GM12878 (cell line): ENCODE data around the gene GMPPA. TPM values are rescaled to one million over a fixed set of nuclear protein-coding genes. Genes with fewer than 3 reads are reported as not detected.
A peak's percentile ranks its signal among the peaks of the same experiment; 100 is the strongest.

ENCODE experiments used
- ATF7 ChIP-seq: fragments of 450-650 bp; IDR thresholded peaks from 2 replicates; pipeline ENCODE4 v1.6.1; 2016; ENCODE audit warnings: low read depth, mild to moderate bottlenecking
- BRCA1 ChIP-seq: IDR thresholded peaks from 2 replicates; pipeline ENCODE4 v1.6.1; 2011; ENCODE audit warnings: low read depth, low read length, improper control_type of control experiment
- CREM ChIP-seq: IDR thresholded peaks from 2 replicates; pipeline ENCODE4 v1.6.1; 2014; ENCODE audit warnings: antibody characterized with exemption, low read depth
- FOS ChIP-seq: IDR thresholded peaks from 3 replicates; pipeline ENCODE4 v1.6.1; 2011; ENCODE audit warnings: borderline replicate concordance; ENCODE audit not compliant: insufficient read length; ENCODE audit errors: extremely low read depth
- FOXK2 ChIP-seq: fragments of 450-650 bp; IDR thresholded peaks from 2 replicates; pipeline ENCODE4 v1.6.1; 2017; ENCODE audit warnings: mild to moderate bottlenecking, moderate library complexity
- GABPA ChIP-seq: IDR thresholded peaks from 2 replicates; pipeline ENCODE4 v1.6.1; 2014; ENCODE audit warnings: antibody characterized with exemption, low read depth, mild to moderate bottlenecking, inconsistent platforms
- GATAD2B ChIP-seq: fragments of 450-650 bp; conservative IDR thresholded peaks from 2 replicates; pipeline ENCODE4 v1.6.1; 2017; ENCODE audit warnings: low read depth, mild to moderate bottlenecking, moderate library complexity
- MXI1 ChIP-seq: fragments of 150-350 bp; IDR thresholded peaks from 2 replicates; pipeline ENCODE4 v1.6.1; 2011; ENCODE audit warnings: low read depth, mild to moderate bottlenecking, inconsistent platforms, low read length, improper control_type of control experiment
- NFYA ChIP-seq: IDR thresholded peaks from 2 replicates; pipeline ENCODE4 v1.6.1; 2011; ENCODE audit warnings: low read depth, mild to moderate bottlenecking, low read length, improper control_type of control experiment, borderline replicate concordance
- NR2C1 ChIP-seq: fragments of 450-650 bp; IDR thresholded peaks from 2 replicates; pipeline ENCODE4 v1.6.1; 2017; ENCODE audit warnings: antibody characterized with exemption, mild to moderate bottlenecking, moderate library complexity
- NRF1 ChIP-seq: conservative IDR thresholded peaks from 2 replicates; pipeline ENCODE4 v1.6.1; 2011; ENCODE audit warnings: mild to moderate bottlenecking, low read depth, low read length, improper control_type of control experiment
- POU2F2 ChIP-seq: IDR thresholded peaks from 3 replicates; pipeline ENCODE4 v1.6.1; 2011; ENCODE audit warnings: low read depth, mild to moderate bottlenecking, low read length, borderline replicate concordance
- RB1 ChIP-seq: fragments of 450-650 bp; formaldehyde crosslinking; IDR thresholded peaks from 2 replicates; pipeline ENCODE4 v1.6.1; 2017; ENCODE audit warnings: mild to moderate bottlenecking, borderline replicate concordance
- RBBP5 ChIP-seq: fragments of 200-600 bp; sonication (generic); conservative IDR thresholded peaks from 2 replicates; pipeline ENCODE4 v1.6.1; 2016
- RELA ChIP-seq: fragments of 450-650 bp; IDR thresholded peaks from 2 replicates; pipeline ENCODE4 v1.8.0; 2014; ENCODE audit warnings: borderline replicate concordance; ENCODE audit not compliant: partially characterized antibody
- TAF1 ChIP-seq: IDR thresholded peaks from 2 replicates; pipeline ENCODE4 v1.6.1; 2011; ENCODE audit warnings: mild to moderate bottlenecking, low read depth, low read length, borderline replicate concordance
- TARDBP ChIP-seq: IDR thresholded peaks from 2 replicates; pipeline ENCODE4 v1.6.1; 2016; ENCODE audit warnings: borderline replicate concordance
- TBL1XR1 ChIP-seq: IDR thresholded peaks from 2 replicates; pipeline ENCODE4 v1.6.1; 2012; ENCODE audit warnings: low read depth, low read length, improper control_type of control experiment
- WRNIP1 ChIP-seq: IDR thresholded peaks from 2 replicates; pipeline ENCODE4 v1.6.1; 2011; ENCODE audit warnings: low read depth, low read length, improper control_type of control experiment, borderline replicate concordance
- YY1 ChIP-seq: IDR thresholded peaks from 2 replicates; pipeline ENCODE4 v1.6.1; 2011; ENCODE audit warnings: low read depth, mild to moderate bottlenecking, low read length
- ZNF384 ChIP-seq: IDR thresholded peaks from 2 replicates; pipeline ENCODE4 v1.6.1; 2012; ENCODE audit warnings: low read depth, mild to moderate bottlenecking, low read length, improper control_type of control experiment, borderline replicate concordance
- polyA plus RNA-seq, 11 experiments: library from polyadenylated mRNA; depleted of rRNA in 4 of 11; unstranded in 6 of 11; stranded (reverse) in 5 of 11; fragments of >200 nt; fragmentation: Nextera tagmentation in 4 of 11; fragmentation: Illumina TruSeq in 1 of 11; extraction: Ambion mirVana in 4 of 11; extraction: Trizol in 1 of 11; gene quantifications; 1 replicate in 1 of 11; 2 replicates in 10 of 11; pipeline versions ENCODE4 v1.2.1 to v1.2.3, GENCODE V29; 2011 to 2016; ENCODE audit warnings: inconsistent platforms in 2 of 11, missing spikeins in 2 of 11, low read depth in 1 of 11
- total RNA-seq, 4 experiments: library from RNA; depleted of rRNA in 3 of 4; stranded (reverse); fragments of >200 nt in 3 of 4; fragmentation: Illumina TruSeq in 1 of 4; extraction: Trizol in 1 of 4; gene quantifications; 2 replicates each; pipeline versions ENCODE4 v1.2.1 to v1.2.3, GENCODE V29; 2013 to 2021
- TF ChIP-seq, protein P1 (sequence below): fragments of 450-650 bp; IDR thresholded peaks from 2 replicates; pipeline ENCODE4 v1.6.1; 2014; ENCODE audit warnings: mild to moderate bottlenecking
- TF ChIP-seq, protein P2 (sequence below): IDR thresholded peaks from 2 replicates; pipeline ENCODE4 v1.6.1; 2012; ENCODE audit warnings: low read depth, low read length, improper control_type of control experiment
- TF ChIP-seq, protein P3 (sequence below): fragments of 450-650 bp; IDR thresholded peaks from 2 replicates; pipeline ENCODE4 v1.6.1; 2016; ENCODE audit warnings: mild to moderate bottlenecking, moderate library complexity, borderline replicate concordance
- TF ChIP-seq, protein P4 (sequence below): fragments of 450-650 bp; IDR thresholded peaks from 2 replicates; pipeline ENCODE4 v1.6.1; 2016; ENCODE audit warnings: mild to moderate bottlenecking

Gene GMPPA
- total and polyA plus RNA-seq, 10 of the 15 experiments (the other 5 are each of a cell fraction or from before 2014, with no cell fraction given): 1.9 to 83.2 (median 45.0) TPM

DNA sequence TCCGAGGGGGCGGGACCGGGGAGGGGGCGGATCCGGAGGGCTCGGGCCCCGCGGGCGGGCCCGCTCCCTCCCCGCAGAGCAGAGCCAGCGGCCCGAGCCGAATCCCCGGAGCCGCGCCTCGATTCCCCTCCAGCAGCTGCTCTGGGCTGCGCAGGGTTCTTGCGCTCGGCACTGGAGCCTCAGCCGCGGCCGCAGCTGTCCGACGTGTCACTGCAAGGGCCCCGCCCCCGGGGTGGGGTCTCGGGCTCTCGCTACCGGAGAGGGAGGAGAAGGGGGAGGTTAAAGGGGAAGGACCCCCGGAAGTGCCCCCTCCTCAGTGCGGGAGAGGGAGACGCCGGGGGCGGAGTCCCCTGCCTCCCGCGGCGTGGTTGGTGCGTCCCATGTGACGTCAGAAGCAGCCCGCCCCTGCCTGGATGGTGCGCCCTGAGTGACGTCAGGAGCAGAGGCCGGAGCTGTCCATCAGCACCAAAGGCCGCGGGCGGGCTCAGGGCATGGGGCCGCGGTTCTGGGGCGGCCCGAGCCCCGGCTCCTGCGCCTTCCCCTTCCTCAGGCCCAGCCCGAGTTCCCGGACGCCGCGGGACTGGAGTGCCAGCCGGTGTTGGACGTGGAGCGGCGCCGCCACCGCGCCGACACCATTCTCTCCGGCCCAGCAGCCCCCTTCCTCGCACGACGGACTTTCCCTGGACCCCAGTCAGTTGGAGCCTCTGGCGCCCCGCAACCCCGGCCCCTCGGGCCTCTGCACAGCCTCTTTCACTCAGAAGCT lies 45.1 kb downstream of the GMPPA start, which contains the start of the genes CHPF and TMEM198 (continued):
- TF ChIP-seq, protein P1, sequence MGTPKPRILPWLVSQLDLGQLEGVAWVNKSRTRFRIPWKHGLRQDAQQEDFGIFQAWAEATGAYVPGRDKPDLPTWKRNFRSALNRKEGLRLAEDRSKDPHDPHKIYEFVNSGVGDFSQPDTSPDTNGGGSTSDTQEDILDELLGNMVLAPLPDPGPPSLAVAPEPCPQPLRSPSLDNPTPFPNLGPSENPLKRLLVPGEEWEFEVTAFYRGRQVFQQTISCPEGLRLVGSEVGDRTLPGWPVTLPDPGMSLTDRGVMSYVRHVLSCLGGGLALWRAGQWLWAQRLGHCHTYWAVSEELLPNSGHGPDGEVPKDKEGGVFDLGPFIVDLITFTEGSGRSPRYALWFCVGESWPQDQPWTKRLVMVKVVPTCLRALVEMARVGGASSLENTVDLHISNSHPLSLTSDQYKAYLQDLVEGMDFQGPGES: no peak
- TF ChIP-seq GATAD2B (0 out of 2 replicates have a peak, but pooled peaks have one; percentile 36), RELA (peak; percentile 42), TARDBP (no peak), FOXK2 (peak; percentile 67), GABPA (peak; percentile 71; the same call in 1 of the 2 replicates), WRNIP1 (no peak), ATF7 (peak; percentile 96), RBBP5 (no peak), NFYA (no peak), YY1 (no peak), ZNF384 (no peak), NRF1 (no peak), TAF1 (no peak), BRCA1 (no peak), CREM (peak; percentile 98), POU2F2 (no peak), RB1 (no peak), TBL1XR1 (0 out of 2 replicates have a peak, but pooled peaks have one; percentile 26), MXI1 (peak; percentile 71), FOS (no peak), NR2C1 (peak; percentile 59; the same call in 1 of the 2 replicates)
- TF ChIP-seq, protein P2, sequence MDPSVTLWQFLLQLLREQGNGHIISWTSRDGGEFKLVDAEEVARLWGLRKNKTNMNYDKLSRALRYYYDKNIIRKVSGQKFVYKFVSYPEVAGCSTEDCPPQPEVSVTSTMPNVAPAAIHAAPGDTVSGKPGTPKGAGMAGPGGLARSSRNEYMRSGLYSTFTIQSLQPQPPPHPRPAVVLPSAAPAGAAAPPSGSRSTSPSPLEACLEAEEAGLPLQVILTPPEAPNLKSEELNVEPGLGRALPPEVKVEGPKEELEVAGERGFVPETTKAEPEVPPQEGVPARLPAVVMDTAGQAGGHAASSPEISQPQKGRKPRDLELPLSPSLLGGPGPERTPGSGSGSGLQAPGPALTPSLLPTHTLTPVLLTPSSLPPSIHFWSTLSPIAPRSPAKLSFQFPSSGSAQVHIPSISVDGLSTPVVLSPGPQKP: peak; percentile 71
- TF ChIP-seq, protein P3, sequence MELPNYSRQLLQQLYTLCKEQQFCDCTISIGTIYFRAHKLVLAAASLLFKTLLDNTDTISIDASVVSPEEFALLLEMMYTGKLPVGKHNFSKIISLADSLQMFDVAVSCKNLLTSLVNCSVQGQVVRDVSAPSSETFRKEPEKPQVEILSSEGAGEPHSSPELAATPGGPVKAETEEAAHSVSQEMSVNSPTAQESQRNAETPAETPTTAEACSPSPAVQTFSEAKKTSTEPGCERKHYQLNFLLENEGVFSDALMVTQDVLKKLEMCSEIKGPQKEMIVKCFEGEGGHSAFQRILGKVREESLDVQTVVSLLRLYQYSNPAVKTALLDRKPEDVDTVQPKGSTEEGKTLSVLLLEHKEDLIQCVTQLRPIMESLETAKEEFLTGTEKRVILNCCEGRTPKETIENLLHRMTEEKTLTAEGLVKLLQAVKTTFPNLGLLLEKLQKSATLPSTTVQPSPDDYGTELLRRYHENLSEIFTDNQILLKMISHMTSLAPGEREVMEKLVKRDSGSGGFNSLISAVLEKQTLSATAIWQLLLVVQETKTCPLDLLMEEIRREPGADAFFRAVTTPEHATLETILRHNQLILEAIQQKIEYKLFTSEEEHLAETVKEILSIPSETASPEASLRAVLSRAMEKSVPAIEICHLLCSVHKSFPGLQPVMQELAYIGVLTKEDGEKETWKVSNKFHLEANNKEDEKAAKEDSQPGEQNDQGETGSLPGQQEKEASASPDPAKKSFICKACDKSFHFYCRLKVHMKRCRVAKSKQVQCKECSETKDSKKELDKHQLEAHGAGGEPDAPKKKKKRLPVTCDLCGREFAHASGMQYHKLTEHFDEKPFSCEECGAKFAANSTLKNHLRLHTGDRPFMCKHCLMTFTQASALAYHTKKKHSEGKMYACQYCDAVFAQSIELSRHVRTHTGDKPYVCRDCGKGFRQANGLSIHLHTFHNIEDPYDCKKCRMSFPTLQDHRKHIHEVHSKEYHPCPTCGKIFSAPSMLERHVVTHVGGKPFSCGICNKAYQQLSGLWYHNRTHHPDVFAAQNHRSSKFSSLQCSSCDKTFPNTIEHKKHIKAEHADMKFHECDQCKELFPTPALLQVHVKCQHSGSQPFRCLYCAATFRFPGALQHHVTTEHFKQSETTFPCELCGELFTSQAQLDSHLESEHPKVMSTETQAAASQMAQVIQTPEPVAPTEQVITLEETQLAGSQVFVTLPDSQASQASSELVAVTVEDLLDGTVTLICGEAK: peak; percentile 77
- TF ChIP-seq, protein P4, sequence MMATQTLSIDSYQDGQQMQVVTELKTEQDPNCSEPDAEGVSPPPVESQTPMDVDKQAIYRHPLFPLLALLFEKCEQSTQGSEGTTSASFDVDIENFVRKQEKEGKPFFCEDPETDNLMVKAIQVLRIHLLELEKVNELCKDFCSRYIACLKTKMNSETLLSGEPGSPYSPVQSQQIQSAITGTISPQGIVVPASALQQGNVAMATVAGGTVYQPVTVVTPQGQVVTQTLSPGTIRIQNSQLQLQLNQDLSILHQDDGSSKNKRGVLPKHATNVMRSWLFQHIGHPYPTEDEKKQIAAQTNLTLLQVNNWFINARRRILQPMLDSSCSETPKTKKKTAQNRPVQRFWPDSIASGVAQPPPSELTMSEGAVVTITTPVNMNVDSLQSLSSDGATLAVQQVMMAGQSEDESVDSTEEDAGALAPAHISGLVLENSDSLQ: peak; percentile 92
